ENCODE measurements around the gene OR56A5.

DNA sequence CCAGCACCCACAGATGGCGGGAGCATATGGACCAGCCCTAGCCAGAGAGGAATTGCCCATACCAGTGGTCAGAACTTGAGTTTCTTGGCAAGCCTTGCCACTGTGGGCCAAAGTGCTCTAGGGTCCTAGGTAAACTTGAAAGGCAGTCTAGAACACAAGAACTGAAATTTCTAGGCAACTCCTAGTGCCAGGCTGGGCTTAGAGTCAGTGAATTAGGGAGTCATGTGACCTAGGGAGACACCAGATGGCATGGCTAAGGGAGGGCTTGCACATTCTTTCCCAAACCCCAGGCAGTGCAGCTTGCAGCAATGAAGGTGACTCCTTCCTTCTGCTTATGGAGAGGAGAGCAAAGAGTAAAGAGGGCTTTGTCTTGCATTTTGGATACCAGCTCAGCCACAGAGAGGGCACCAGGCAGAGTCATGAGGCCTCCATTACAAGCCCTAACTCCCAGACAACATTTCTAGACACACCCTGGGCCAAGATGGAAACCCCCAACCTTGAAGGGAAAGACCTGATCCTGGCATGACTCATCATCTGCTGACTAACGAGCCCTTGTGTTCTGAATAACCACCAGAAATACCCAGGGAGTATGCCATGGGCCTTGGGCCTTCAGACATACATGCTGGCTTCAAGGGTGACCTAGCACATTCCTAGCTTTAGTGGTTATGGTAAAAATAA lies 45.4 kb downstream of the OR56A5 start:
- TF ChIP-seq, protein P1, sequence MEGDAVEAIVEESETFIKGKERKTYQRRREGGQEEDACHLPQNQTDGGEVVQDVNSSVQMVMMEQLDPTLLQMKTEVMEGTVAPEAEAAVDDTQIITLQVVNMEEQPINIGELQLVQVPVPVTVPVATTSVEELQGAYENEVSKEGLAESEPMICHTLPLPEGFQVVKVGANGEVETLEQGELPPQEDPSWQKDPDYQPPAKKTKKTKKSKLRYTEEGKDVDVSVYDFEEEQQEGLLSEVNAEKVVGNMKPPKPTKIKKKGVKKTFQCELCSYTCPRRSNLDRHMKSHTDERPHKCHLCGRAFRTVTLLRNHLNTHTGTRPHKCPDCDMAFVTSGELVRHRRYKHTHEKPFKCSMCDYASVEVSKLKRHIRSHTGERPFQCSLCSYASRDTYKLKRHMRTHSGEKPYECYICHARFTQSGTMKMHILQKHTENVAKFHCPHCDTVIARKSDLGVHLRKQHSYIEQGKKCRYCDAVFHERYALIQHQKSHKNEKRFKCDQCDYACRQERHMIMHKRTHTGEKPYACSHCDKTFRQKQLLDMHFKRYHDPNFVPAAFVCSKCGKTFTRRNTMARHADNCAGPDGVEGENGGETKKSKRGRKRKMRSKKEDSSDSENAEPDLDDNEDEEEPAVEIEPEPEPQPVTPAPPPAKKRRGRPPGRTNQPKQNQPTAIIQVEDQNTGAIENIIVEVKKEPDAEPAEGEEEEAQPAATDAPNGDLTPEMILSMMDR (IDR thresholded peaks at IDR 0.05), result no peak
- TF ChIP-seq EP300 (IDR thresholded peaks at IDR 0.05) (no peak), POLR2A (IDR thresholded peaks at IDR 0.05) (no peak)
